GM21515 (cell line): ENCODE results near the gene MIA3.
"Not testable (repeated sequence)": the region's sequence is repeated elsewhere in the genome, so short reads cannot be mapped to it uniquely, and the experiment has no call there.

ENCODE experiments used
- ATAC-seq: cut with Tn5 transposase; IDR thresholded peaks from one replicate; pipeline ENCODE4 v1.9.1; 2021; ENCODE audit not compliant: unreplicated experiment

The MIA3 gene

GRCh38 chr1:222618001-222618879, at the start of gene MIA3:
Gene MIA3 (plus strand): TSS chr1:222618097. CDS start chr1:222618111, 14 bp downstream.
- ATAC-seq = peak; percentile 58

- no peak for ATAC-seq
Observed at GRCh38 chr1:222570837-222571236, 47.1 kb upstream of the MIA3 start.

GRCh38 chr1:222579316-222579715, 38.6 kb upstream of the MIA3 start:
- no peak for ATAC-seq

- no peak for ATAC-seq
Observed at GRCh38 chr1:222582099-222582774, 35.7 kb upstream of the MIA3 start.

- peak; percentile 85 for ATAC-seq
Observed at GRCh38 chr1:222583079-222583478, 34.8 kb upstream of the MIA3 start.

GRCh38 chr1:222586842-222587241, 31.1 kb upstream of the MIA3 start:
- ATAC-seq = no peak

GRCh38 chr1:222588135-222588534, 29.8 kb upstream of the MIA3 start:
- ATAC-seq = no peak

- peak; percentile 99 for ATAC-seq
Observed at GRCh38 chr1:222589462-222590302, 28.2 kb upstream of the MIA3 start, which contains the start of gene TAF1A. Gene TAF1A (minus strand): TSS chr1:222589933.

- ATAC-seq = no peak
Observed at GRCh38 chr1:222592171-222592570, 25.7 kb upstream of the MIA3 start.

GRCh38 chr1:222594789-222595188, 23.1 kb upstream of the MIA3 start:
- no peak for ATAC-seq

GRCh38 chr1:222596696-222597095, 21.2 kb upstream of the MIA3 start:
- no peak for ATAC-seq

- no peak for ATAC-seq
Observed at GRCh38 chr1:222600281-222600680, 17.6 kb upstream of the MIA3 start.

- ATAC-seq = no peak
Observed at GRCh38 chr1:222601257-222601656, 16.6 kb upstream of the MIA3 start.

GRCh38 chr1:222606757-222607156, 11.1 kb upstream of the MIA3 start:
- no peak for ATAC-seq

- ATAC-seq = not testable (repeated sequence)
Observed at GRCh38 chr1:222609111-222609510, 8.8 kb upstream of the MIA3 start.

- ATAC-seq = no peak
Observed at GRCh38 chr1:222610728-222611127, 7.2 kb upstream of the MIA3 start.

GRCh38 chr1:222613627-222614026, 4.3 kb upstream of the MIA3 start:
- ATAC-seq = no peak

GRCh38 chr1:222616525-222616924, 1.4 kb upstream of the MIA3 start:
- ATAC-seq = no peak

GRCh38 chr1:222617367-222617951, 438 bp upstream of the MIA3 start:
- peak; percentile 80 for ATAC-seq

GRCh38 chr1:222618880-222619596, 1.1 kb downstream of the MIA3 start:
- no peak for ATAC-seq
